Skin of body (tissue), 2 donors: ENCODE results near the gene NR2F2. TPM values are rescaled to one million over a fixed set of nuclear protein-coding genes. Genes with fewer than 3 reads are reported as not detected.

Experiments used
- DNase-seq: peaks from one replicate; lab custom pipeline; 2025; lab: John Stamatoyannopoulos, UW
- total RNA-seq: library from RNA; depleted of rRNA; stranded (reverse); fragments of >200 nt; gene quantifications from one replicate; pipeline ENCODE4 v1.2.3, GENCODE V29; 2014

Gene NR2F2
- total RNA-seq, 1 donor from 2014 or later: 7.8 TPM

DNA sequence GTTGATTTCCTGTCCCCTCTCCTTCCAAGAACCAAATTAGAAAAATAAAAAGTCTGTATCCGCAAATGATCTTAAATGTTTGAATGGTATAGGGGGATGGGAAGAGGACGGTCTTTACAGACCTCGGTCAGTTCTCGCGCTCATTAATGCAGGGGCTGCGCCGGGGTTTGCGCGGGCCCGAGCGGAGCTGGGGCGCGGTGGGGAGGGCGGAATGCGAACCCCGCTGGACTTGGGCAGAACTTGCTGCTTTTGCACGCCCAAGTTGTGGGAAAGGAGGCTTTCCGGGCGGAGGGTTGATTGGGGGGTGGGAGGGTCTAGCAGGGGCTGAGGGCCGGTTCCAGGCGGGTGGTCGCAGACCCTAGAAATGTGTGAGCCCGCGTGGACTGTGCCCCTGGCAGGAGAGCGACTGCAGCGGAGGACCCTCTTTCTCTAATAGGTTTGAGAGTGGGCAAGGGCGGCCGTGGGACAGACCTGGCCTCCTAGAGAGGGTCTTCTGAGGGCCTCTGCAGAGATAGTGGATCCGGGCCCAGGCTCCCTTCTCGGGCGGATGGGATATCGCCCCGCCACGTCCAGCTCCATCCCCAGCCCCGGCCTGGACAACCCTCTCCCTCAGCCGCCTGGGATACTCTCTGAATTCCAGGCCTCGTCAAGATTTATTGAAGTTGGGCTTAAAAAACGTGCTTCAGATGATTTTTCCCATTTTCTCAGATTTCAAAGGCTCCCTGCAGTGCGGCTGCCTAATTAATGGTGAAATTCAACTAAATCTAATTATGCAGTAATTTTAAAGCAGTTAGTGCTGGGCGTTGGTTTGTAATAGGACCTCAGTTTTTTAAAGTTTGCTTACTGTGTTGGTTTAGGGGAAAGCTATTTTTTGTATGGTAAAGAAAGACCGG lies 11.3 kb downstream of the NR2F2 start:
- DNase-seq: no peak

DNA sequence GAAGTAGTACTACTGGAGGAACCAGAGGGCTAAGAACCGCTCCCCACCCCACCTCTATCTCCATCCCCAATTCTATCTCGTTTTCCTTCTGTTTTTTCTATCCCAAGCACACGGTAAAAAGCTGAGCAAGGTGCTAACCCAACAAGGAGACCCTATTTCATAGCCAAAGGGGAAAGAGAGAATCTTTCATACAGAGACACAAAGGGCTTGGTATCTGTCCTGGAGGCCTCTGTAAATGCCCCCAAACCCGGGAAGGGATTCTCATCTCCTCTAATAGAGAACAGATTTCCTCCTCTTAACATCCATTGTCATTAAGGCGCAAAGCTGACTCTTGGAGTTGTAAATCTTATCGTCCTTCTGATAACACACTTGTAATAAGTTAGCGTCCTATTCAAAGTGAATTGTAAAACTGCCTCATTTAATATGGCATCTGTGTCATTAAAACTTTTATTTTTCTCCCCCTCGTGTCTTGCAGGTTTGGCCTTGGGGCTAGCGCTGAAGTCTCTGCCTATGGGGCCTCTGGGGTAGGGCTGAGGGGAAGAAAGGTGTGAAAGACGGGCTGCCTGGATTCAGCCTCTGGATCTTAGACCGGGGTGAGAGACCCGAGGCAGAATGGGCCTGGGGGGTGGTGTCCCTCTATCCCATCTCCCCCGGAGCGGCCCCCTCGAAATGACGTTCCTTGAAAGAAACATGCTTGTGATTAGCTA lies 12.1 kb downstream of the NR2F2 start:
- DNase-seq: no peak

DNA sequence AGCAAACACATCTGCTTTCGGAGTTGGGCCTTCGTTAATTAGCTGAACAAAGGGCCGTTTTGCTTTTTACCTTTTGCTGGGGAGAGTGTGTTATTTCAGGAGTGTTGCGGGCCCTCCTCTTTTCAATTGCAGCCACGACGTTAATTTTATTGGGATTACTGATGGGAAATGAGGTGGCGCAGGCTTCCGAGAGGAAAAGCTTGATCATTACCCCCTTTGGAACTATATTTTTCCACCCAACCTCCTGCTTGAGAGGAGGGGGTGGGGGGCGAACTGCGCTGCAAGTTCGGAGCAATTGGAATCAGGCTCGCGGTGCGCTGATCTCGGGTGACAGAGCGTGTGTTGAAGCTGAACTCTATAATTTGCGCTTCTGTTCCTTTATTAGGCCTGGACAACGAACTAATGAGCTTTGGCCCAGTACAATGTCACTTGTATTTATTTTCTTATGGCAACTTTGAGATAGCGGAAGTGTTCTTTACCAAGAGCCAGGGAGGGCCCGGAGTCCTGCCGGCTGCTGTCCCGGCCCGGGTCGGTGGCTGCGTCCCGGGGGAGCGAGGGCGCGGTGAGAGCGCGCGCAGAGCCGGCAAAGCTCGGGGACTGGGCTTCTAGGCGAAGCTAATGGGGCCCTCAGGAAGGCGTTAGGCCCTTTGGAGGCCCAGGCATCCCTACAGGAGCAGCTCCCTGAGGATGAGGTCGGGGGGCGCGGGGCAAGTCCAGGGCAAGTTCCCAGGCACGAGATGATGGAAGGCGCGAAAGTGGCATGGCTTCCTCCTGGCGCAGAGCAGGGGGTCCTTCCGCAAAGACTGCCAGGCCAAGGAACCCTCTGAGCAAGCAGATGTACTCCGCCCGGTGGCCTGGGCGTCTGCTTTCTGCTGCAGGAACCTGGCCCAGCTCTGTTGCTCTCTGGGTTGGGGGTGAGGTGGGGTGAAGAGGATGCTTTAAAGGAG lies 12.9 kb downstream of the NR2F2 start:
- DNase-seq: no peak

DNA sequence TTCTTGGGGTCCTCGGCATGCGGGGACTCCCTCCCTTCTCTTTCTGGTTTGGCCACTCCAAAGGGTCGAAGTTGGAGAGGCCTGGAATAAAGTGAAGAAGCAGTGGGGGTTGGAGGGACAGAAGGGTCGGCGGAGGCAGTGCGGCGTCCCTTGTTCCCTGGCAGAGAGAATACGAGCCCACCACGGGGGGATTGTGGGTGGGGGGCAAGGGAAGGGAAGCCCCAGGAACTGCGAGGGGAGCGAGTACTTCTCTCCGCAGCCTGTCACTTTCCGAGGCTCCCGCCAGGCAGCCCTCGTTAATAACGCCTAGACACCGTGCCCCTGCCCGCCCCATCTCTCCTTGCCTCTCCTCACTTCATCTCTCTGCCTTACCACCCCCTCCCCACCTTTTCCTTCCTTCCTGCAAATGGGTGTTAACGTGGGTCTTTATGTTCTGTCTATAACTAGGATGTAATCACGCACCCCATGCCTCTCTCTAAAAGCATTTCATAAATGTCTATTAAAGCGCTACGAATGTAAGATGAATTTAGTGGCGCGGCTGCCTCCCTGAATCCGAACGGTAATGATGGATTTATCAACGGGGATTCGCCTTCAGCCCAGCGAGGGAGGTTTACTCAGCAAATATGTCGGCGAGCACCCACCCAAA lies 13.7 kb downstream of the NR2F2 start:
- no peak for DNase-seq

DNA sequence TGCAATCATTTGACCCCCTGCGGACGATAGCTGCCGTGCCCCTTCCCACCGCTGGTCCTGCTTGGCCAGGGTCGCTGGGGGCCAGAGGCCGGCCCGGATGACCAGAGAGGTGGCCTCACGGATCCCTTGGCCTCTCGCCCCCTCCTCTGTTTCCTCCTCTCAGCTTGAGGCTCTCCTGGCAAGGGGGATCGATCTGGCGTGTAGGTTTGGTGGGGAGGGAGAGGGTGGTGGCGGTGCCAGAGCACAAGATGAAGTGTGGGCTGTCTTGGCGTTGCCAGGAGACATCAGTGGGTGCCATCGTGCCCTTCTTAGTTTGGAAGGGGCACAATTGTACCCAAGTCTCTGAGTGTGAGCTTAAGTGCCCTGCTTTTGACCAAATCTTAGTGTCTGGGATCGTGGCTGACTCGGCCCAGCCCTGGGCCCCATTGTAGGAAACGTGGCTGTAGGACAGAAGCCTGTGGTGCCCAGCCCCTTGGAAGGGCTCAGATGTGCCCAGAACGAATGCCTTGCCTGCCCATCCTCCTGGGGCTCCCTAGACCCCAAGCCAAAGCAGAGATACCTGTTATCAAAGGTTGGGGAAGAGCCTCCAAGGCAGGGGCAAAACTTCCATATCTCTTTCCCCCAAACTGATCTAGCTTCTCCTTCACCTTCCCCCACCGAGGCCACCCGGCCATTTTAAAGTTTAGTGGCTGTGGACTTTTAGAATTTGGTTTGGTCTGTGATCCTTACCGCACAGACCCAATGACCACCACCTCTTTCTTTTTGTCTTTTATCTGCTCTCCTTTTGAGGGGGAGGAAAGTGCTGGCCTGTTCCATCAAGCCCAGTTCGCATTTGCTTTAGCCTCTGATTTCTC lies 14.4 kb downstream of the NR2F2 start:
- DNase-seq: no peak

DNA sequence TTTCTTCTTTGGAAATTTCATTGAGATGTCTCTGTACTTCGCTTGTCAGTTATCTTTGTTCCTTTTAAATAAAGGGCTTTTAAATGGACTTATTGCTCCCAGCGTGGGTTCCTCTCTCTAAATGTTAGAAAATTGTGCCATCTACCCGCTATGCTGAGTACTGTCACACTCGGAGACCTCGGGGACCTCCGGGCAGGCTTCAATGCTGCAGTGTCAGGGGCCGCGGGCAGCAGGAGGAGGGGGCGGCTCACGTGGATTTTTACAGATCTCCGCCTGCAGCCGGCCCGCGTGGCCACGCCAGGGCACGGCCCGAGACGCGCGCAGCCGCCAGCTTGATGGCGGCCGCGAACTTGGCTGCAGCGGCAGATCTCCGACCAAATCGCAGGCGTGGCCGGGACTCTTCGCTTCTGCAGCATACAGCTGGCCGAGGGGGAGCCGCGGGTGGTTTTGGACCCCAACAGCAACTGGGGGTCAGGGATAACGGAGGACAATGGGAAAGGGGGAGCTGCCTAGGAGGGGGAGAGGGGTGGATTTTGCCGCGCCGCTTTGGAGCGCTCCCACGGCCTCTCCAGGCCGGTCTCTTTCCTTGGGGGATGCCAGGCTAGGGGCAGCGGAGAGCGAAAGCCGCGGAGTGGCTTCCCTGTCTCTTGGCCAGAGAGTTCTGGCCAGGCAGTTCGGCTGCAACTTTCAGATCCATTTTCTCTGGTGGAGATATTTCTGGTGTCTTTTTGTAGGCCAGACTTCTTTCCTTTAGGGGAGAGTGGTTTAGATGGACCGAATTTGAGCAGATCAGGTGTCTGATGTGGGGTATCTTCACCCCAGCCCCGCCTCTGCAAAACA lies 15.3 kb downstream of the NR2F2 start:
- peak; percentile 76 for DNase-seq

DNA sequence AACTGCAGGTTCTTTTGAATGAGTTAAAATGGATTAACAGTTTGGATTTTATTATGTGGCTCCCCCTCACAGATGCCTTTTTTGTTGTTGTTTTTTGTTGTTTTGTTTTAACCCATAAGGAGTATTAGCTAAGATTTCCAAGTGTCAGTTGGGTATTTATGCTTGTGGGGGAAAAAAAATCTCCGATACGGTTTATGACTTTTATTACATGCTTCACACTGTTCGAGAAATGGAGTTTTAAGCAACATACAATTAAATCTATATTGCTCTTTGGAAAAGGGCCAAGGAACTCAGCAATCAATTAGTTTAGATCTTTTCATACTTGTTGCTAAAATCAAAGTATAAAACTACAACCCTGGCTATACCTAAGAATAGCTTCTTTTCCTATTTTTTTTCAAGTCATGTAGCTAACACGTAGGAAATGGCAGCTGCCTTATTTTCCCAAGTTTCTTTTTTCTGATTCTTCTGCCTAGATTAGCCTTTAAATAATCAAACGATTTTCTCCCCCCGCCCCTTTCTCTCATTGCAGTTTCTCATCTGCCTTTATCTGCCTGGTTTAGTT lies 16.0 kb downstream of the NR2F2 start:
- no peak for DNase-seq

DNA sequence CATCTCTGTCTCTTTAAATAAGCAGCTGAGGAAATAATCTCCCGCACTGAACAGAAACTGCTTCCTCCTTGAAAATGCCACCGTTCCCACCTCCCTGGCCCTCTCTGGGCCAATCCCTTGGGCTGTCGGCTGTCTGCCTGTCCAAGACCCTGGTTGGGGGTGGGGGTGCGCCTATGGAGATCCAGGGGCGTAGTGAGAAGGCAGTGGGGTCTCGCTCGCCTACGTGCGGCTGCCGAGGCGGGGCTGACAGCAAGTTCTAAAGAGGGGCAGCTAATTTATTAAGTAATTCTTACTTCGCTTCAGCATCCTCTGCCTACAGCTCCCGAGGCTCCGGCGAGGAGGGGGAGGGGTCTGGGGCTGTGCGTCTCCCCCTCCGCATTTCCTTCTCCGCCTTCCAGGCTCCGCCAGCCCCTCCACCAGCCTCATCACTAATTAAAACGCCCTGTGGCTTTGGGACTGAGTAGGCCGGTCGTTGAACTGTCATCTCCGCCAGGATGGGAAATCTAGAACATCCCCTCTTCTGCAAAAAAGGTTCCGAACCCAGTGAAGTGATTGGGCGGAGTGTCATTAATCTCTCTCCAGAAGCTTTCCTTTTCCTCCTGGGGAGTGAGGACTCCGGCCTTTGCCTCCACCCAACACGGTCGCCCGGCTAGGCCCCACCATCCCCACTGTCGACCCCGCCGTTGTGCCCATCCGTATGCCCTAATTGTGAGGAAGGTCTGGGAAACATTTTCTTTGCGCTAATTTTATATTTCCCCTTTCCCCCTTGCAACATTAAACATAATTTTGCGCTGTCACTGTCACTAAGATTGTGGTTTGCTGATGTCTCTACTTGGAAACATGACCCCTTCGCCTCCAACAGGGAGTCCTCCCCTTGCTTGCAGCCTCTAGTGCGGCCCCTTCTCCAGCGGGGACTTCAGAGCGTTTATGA lies 16.9 kb downstream of the NR2F2 start:
- no peak for DNase-seq

DNA sequence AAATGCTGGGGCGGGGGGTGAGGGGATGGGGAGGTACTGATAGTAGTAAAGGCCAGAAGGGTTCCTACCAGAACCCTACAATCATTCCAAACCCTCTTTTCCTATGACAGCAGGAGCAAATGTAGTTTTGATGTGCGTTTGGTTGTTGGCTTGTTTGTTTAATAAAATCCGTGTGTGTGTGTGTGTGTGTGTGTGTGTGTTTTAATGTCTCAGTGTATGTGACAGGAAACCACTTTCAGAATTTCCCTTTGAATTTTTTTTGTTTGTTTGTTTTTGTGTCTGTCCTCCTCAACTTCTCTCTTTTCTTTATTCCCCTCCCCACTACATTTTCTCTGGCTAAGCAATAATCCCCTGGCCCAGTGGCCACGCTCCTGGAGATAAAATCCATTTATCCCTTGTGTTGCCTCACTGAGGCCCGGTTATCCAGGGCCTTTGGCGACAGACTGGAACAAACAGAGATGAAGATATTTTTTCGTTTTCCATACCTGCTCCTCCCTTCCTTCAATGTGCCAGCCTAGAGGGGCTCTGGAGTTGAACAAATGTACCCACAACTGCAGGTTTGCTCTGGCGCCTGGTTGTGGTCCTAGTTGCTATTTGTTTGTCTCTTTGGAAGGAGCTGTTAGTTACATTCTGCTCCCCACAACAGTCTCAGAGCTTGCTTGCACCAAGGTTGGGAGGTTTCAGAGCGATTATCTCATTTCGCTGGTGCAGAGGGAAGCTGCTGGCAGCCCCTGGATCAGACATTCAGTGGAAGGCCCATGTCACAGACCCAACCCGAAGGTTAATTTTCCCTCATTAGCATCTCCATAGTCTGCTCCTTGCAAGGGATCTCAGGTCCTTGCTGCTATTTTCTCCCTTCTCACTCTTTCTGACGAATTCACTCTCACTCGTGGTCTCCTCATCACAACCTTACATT lies 17.9 kb downstream of the NR2F2 start:
- no peak for DNase-seq

DNA sequence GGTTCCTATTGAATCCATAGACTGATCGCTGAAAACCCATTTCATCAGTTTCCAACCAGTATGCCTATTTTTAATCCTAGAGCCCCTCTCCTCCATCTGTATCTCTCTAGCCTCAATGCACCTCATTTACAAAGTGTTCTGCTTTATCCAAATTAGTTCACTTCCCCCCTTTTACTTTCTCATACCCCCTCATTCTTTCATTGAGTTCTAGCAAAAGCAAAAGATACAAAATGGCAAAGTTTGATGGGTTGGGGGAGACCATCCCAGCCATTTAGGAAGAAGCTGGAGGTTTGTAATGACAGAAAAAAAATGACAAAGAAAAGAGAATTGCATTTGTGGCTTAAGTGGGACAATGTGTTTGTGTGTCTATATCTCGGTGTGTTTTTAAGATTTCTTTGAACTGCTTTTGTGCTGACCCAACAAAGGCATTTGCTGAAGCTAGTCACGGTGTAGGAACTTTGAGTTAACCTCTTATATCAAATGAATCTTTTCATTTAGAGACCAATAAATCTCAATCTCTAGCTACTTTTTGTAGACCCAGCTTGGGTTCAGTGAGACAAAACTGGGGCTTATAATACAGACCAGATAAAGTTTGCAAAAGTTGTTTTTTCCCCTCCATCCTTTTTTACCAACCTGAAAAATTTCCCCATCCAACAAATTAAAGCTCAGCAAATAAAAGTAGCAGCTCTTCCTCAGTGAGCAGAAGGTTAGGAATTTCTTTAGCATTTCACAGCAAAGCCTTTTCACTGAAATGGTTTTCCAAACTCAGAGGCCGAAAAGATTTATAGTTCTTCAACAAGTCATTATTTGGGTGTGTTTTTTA lies 18.7 kb downstream of the NR2F2 start:
- DNase-seq: no peak

DNA sequence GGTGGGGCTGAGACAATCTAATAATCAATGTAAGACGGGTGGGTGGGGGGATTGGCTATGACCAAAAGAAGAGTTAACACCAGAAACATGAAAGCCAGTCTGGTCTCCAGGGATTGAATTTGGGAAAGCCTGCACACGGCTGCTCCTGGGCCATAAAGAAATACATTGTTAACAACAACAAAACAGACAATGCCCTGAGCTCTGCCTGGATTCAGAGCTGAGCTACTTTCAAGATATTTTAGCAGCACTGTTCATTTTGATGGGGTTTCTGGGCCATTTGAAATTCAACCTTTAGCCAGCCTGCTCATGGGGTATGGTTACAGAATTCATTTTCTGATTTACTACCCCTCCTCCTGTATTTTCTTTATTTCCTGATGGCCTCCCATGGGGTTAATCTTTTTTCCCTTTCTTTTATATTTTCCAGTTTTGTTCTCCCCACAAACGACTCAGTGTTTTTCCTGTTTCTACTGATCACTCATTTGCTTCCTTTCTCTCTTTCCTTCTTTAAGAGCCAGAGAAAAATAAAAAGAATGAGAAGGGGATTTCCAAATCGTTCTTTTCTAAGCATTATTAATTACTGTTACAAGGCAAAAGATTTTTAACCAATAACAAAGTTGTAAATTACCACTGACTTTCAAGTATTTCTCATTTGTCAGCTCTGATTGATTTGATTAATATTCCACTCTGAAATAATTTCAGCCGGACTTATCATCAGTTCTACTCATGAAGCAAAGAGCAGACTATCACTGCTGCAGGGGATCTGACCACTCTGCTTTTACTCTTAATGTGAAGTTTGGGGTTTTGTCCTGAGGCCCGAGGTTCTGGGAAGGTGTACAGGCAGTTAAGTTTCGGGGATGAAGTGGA lies 19.6 kb downstream of the NR2F2 start:
- DNase-seq: no peak

DNA sequence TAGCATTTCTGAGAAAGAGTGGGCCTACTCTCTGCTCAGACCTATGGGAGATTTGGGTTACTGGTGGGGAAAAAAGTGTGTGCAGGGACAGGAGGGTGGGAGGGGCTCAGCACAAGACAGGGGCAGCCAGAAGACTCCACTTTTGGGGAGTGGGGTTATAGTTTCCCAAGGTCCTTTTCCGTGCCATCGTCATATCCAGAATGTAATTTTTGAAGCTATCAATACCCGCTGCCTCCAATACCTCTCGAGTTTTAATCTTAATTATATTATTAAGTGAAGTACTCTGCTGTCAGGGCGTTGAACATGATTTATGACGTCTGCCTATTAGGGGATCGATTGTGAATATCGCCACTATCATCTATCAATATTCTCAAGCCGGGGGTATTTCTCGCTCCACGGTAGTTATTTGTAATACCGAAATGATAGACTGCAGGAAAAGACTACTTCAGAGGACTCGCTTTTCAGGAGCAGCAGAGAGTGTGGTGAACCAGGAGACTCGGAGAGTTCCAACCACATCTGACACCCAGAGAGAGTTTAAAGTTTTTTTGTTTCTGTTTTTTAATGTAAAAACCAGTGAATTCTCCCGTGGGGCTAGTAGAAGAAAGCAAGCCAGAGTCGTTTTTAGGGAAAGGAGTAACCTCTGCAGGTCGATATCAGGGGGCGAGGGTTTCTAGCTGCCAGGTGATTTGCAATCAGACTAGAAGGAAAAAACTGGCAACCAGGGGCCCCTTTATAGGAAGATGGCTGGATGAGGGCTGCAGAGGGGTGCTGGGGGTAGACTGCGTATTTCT lies 20.6 kb downstream of the NR2F2 start:
- DNase-seq: no peak

DNA sequence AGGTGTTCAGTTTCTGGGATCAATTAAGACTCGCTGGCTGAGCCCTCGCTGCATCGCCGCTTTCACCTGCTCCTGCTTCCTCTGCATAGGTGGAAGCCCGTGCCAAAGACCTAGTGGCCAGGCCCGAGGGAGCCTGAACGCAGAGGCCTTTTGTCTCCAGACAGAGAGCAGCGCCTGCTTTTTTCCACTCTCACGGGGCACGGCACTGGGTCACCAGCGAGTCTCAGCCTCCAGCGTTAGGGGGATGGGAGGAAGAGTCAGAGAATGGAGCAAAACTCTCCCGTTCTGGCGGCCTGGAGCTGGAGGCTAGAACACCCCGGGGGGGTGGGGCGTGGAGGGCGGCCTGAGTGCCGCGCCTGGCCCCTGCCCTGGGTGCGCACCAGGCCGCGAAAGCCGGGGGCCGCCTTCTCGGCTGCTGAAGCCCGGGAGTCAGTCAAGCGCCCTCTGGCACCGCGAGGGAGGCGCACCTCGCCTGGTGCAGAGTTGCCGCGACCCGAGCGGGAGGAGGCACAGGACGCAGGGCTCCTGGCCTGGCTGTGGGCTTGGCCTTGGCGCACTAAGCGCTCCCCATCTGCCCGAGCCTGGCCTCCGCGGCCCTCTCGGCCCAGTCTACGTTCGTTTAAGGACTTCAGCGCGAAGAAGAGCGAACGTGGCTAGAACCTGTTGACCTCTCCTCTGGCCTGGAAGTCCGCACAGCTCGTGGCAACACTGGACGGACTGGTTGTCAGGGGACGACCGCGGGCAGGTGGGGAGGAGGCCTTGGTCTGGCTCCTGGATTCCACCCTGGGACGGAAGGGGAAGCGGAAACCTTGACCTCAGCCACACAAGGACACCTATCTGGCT lies 21.5 kb downstream of the NR2F2 start:
- no peak for DNase-seq
